Uterus (tissue), 4 donors: Measurements from ENCODE around the gene DCAF8. TPM values are rescaled to one million over a fixed set of nuclear protein-coding genes. Genes with fewer than 3 reads are reported as not detected.

ENCODE experiments used
- DNase-seq, 2 donors: peaks; one replicate each; pipeline ENCODE4 v3.0.0-alpha.2; 2019 to 2020
- H3K27ac ChIP-seq, 2 donors: fragments of 200-600 bp; sonication (generic); 1 replicate in 1 of 2; 2 replicates in 1 of 2; pipeline ENCODE4 v1.5.1; 2016 to 2018
- H3K27me3 ChIP-seq, 2 donors: fragments of 200-600 bp; sonication (generic); one replicate each; pipeline ENCODE4 v1.5.1; 2018 to 2019; ENCODE audit warnings: control low read depth in 1 of 2
- H3K36me3 ChIP-seq, 2 donors: fragments of 200-600 bp; sonication (generic); one replicate each; pipeline ENCODE4 v1.5.1; 2019; ENCODE audit warnings: control low read depth in 1 of 2
- H3K4me1 ChIP-seq, 2 donors: fragments of 200-600 bp; sonication (generic); one replicate each; pipeline ENCODE4 v1.5.1; 2018 to 2019; ENCODE audit warnings: control low read depth in 1 of 2
- H3K4me3 ChIP-seq, 2 donors: fragments of 200-600 bp; sonication (generic); 1 replicate in 1 of 2; 2 replicates in 1 of 2; pipeline ENCODE4 v1.5.1; 2018 to 2019; ENCODE audit warnings: mild to moderate bottlenecking in 1 of 2
- H3K9me3 ChIP-seq, 2 donors: fragments of 200-600 bp; sonication (generic); one replicate each; pipeline ENCODE4 v1.5.1; 2019; ENCODE audit warnings: control low read depth in 1 of 2
- POLR2A ChIP-seq, 2 donors: fragments of 450-650 bp; IDR thresholded peaks; one replicate each; pipeline ENCODE4 v1.6.1; 2016; ENCODE audit warnings: antibody characterized with exemption in 2 of 2, mild to moderate bottlenecking in 1 of 2, moderate library complexity in 1 of 2
- intact Hi-C: fragments of 100-400 bp; cut with DNase I; formaldehyde crosslinking; loops from one replicate; pipeline ENCODE4 v1.15.1; 2023; ENCODE audit warnings: low total_unique reads
- total RNA-seq, 4 donors: library from RNA; depleted of rRNA in 3 of 4; stranded (reverse); fragments of >200 nt in 3 of 4; gene quantifications; one replicate each; pipeline versions ENCODE4 v1.1.0 to v1.2.4, GENCODE V29; 2014 to 2023
- TF ChIP-seq, protein P1 (sequence below), 4 experiments: fragments of 200-600 bp in 2 of 4; fragments of 450-650 bp in 2 of 4; sonication (generic) in 2 of 4; IDR thresholded peaks; one replicate each; pipeline ENCODE4 v1.5.1; 2016 to 2019; ENCODE audit warnings: antibody characterized with exemption in 4 of 4, mild to moderate bottlenecking in 2 of 4, moderate library complexity in 1 of 4
- donor health status: DM: yes; HTN: yes; CAD: no.

The DCAF8 gene
- total RNA-seq, 4 donors from 2014 or later, result 36.8 to 167 (median 94.8) TPM

DNA sequence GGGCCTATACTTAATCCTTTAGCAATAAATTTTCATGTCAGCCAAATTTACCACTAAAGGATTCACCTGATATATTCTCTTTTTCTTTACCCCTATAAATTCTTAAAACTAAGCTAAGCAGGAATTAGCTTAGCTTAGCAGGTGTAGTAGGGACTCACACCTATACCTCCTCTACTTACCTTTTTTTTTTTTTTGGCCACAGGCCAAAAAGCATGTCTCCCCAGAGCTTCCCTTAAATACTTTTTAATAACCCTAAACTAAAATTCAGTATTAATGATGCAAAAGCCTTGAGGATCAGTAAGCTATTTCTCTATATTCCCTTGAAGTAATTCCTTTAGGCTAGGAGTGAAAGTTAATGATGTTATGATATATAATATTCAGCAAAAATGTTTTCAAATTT, 33.9 kb downstream of the DCAF8 start:
- no peak overlapping the region for H3K27ac ChIP-seq
- no peak for DNase-seq
- TF ChIP-seq, protein P1, sequence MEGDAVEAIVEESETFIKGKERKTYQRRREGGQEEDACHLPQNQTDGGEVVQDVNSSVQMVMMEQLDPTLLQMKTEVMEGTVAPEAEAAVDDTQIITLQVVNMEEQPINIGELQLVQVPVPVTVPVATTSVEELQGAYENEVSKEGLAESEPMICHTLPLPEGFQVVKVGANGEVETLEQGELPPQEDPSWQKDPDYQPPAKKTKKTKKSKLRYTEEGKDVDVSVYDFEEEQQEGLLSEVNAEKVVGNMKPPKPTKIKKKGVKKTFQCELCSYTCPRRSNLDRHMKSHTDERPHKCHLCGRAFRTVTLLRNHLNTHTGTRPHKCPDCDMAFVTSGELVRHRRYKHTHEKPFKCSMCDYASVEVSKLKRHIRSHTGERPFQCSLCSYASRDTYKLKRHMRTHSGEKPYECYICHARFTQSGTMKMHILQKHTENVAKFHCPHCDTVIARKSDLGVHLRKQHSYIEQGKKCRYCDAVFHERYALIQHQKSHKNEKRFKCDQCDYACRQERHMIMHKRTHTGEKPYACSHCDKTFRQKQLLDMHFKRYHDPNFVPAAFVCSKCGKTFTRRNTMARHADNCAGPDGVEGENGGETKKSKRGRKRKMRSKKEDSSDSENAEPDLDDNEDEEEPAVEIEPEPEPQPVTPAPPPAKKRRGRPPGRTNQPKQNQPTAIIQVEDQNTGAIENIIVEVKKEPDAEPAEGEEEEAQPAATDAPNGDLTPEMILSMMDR (IDR thresholded peaks at IDR 0.05), result no peak
- TF ChIP-seq POLR2A (IDR thresholded peaks at IDR 0.05), result no peak
- no peaks in the 10 kb centered on the region for H3K27me3 ChIP-seq
- H3K4me3 ChIP-seq, result no peak overlapping the region
- no peaks in the 10 kb centered on the region for H3K4me1 ChIP-seq
- intact Hi-C loops, result no loop called here
- no peaks in the 10 kb centered on the region for H3K9me3 ChIP-seq
- no peaks in the 10 kb centered on the region for H3K36me3 ChIP-seq

DNA sequence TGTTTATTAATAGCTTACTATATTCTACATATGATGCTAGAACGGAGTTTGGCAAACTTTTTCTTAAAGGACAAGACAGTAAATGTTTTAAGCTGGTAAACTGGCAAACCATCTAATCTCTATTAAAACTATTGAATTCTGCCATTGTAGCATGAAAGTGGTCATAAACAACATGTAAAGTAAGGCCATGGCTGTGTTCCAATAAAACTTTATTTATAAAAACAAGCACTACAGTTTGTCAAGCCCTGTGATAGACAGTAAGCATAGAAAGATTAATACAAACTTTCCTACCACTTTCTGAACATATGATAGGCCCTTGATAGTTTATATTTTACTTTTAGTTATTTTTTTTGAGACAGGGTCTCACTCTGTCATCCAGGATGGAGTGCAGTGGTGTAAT, 34.8 kb downstream of the DCAF8 start:
- H3K27me3 ChIP-seq, result no peaks in the 10 kb centered on the region
- TF ChIP-seq, protein P1 (IDR thresholded peaks at IDR 0.05), result no peak
- no peak for TF ChIP-seq POLR2A (IDR thresholded peaks at IDR 0.05)
- no peaks in the 10 kb centered on the region for H3K9me3 ChIP-seq
- DNase-seq, result no peak
- no peak overlapping the region for H3K27ac ChIP-seq
- intact Hi-C loops, result no loop called here
- no peaks in the 10 kb centered on the region for H3K4me1 ChIP-seq
- no peaks in the 10 kb centered on the region for H3K36me3 ChIP-seq
- no peak overlapping the region for H3K4me3 ChIP-seq

DNA sequence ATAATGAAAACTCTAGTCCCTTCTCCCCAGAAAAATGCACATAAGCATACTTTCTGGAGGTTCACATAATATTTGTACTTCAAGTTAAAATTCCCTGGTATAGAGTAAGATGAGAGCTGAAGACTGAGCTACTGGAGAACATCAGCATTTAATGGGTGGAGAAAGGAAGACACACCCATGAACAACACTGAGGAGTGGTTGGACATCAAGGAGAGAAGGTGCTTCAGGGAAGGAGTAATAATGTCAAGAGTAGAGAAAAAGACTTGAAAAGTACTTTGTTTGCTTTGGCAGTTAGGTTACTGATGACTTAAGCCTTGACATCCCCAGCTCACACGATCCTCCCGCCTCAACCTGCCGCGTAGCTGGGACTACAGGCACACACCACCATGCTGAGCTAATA, 35.3 kb downstream of the DCAF8 start:
- no peak overlapping the region for H3K4me3 ChIP-seq
- DNase-seq, result no peak
- no peaks in the 10 kb centered on the region for H3K4me1 ChIP-seq
- H3K36me3 ChIP-seq, result no peaks in the 10 kb centered on the region
- intact Hi-C loops, result no loop called here
- H3K27me3 ChIP-seq, result no peaks in the 10 kb centered on the region
- TF ChIP-seq, protein P1 (IDR thresholded peaks at IDR 0.05), result no peak
- no peak for TF ChIP-seq POLR2A (IDR thresholded peaks at IDR 0.05)
- no peak overlapping the region for H3K27ac ChIP-seq
- no peaks in the 10 kb centered on the region for H3K9me3 ChIP-seq

DNA sequence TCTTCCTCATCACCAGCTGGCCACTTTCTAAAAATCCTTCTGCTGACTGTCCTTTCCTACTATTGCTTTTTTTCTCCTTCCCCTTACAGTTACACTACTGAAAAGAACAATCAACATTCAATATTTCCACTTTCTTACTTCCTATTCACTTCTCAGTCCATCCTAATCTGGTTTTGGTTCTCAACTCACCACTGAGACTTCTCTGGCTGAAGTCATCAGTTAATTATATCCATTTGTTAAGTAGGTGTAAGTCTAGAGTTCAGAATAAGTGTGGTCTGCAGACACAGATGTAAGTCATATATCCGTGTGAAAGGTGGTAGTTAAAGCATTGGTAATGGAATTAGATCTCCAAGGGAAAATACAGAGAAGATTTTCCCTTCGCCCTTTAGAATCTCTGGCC, 35.7 kb downstream of the DCAF8 start:
- Histone ChIP-seq H3K4me3 (no peak overlapping the region), H3K36me3 (no peaks in the 10 kb centered on the region), H3K9me3 (no peaks in the 10 kb centered on the region), H3K27me3 (no peaks in the 10 kb centered on the region), H3K27ac (no peak overlapping the region), H3K4me1 (no peaks in the 10 kb centered on the region)
- DNase-seq, result no peak
- intact Hi-C loops, result no loop called here
- TF ChIP-seq, protein P1 (IDR thresholded peaks at IDR 0.05), result no peak
- TF ChIP-seq POLR2A (IDR thresholded peaks at IDR 0.05), result no peak

DNA sequence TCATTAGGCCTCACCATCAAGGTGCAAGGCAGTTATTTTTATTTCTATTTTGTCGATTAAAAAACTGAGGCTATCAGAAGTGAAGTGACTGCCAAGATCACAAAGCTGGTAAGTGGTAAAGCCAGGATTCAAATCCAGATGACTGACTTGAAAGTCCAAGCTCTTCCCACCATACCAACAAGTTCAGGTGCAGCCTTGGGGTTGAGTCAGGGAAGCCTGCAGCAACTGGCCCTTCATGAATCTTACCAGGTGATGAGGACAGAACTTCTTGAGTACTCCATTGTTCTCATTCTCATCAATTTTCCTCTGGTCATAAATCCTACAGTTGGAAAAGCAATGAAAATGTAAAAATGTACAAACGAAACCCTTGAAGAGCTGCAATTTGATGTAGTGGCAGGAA, 37.0 kb downstream of the DCAF8 start:
- Histone ChIP-seq H3K4me1 (no peaks in the 10 kb centered on the region), H3K27ac (no peak overlapping the region), H3K9me3 (no peaks in the 10 kb centered on the region), H3K27me3 (no peaks in the 10 kb centered on the region), H3K36me3 (no peaks in the 10 kb centered on the region), H3K4me3 (no peak overlapping the region)
- TF ChIP-seq POLR2A (IDR thresholded peaks at IDR 0.05), result no peak
- TF ChIP-seq, protein P1 (IDR thresholded peaks at IDR 0.05), result no peak
- intact Hi-C loops, result no loop called here
- no peak for DNase-seq
